NT2/D1 (cell line): ENCODE data around the gene PKIG.

ENCODE experiments used
- SUZ12 ChIP-seq: IDR thresholded peaks from 2 replicates; pipeline ENCODE4 v1.6.1; 2011; ENCODE audit not compliant: insufficient read length, insufficient read depth; ENCODE audit errors: extremely low read depth
- YY1 ChIP-seq: IDR thresholded peaks from 2 replicates; pipeline ENCODE4 v1.6.1; 2011; ENCODE audit not compliant: insufficient read length, insufficient read depth
- ZNF274 ChIP-seq: IDR thresholded peaks from 2 replicates; pipeline ENCODE4 v1.6.1; 2011; ENCODE audit warnings: mild to moderate bottlenecking, low read depth, low read length

GRCh38 chr20:44585057-44585963, 2.9 kb downstream of the PKIG start:
- TF ChIP-seq ZNF274 (no peak), YY1 (no peak), SUZ12 (no peak)
